HL-60/S4 treated with retinoic acid at 250 ng/mL for 4 days and 3 days (cell line): ENCODE measurements around the gene TMEM132E.

Experiments used
- in situ Hi-C: fragments of 300-500 bp; cut with MboI; formaldehyde crosslinking; loops from 2 replicates; pipeline ENCODE4 v1.7.0; 2022; ENCODE audit warnings: low sequenced_read_pairs

Gene TMEM132E

GRCh38 chr17:34656801-34657200 lies 77.4 kb downstream of the TMEM132E start:
- in situ Hi-C loops: no loop called here

DNA sequence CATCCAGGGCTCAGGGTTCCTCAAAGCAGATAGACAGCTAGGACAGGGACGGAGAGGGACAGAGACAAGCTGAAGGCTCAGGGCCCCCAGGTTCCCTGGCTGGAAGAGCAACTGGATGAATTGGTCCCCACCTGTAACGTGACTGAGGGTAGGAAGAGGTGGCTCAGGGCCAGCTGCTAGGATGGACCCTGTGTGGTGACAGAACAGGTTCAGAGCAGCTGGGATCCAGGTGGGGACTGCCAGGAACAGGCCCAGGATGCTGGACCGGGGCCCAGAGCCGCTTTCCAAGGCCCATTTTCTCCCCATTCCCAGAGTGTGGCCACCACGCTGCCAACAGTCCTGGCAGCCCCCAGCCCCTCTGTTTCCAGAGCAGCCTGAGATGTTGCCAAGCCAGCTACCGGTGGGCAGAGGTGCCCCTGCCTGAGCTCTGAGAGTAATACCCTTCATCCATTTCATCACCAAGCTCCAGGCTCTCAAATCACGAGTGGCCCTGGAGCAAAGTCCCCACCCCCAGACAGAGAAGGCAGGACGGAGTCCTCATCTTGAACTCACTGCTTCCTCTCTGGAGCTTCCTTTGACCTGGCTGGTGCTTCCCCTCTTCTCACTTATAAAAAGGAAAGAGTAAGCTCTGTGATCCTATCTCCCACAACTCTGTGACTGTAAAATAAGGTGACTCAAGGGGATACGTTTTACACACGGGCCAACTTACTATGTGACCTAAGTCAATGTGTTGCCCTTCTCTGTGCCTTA lies 79.6 kb downstream of the TMEM132E start:
- in situ Hi-C loops: no loop called here

GRCh38 chr17:34663714-34664113 lies 84.3 kb downstream of the TMEM132E start:
- in situ Hi-C loops: no loop called here

GRCh38 chr17:34665150-34665806 lies 85.9 kb downstream of the TMEM132E start:
- in situ Hi-C loops: no loop called here

DNA sequence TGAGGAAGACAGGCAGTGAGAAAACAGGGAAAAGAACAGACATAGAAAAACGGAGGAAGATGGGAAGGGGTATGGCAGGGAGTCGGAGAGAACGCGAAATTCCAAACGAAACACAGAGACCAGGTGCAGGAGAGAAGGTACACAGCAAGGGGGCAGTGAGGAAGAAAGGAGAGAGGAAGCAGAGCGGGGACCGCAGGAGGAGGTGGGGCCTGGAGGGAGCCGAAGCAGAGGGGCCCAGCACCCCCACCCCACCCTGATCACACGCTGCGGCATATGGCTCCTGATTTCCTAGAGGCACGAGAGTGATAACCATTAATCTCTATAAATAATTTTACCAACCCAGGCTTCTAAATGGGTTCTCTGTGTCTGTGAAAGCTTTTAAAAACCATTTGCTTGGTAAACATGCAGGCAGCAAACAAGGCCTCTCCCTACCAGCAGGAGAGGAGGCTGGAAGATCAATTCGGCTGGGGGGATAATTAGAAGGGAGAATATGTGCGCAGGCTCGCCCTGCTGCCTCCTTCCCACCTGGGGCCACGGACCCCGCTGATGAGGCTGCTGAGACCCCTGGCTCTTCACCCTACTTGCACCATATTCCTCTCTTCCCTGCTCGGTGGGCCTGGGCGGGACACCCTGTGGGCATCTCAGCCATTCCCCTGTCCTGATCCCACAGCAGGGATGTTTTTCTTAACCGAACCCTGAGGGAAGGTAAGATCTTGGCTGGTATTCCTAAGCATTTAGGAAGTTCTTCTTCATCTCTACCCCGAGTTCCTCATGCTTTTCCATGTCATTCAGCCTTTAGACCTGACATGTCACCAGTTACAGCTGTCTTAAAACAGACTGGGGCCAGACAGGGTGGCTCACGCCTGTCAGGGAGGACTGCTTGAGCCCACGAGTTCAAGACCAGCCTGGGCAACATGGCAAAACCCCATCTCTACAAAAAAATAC lies 86.7 kb downstream of the TMEM132E start:
- in situ Hi-C loops: no loop called here

DNA sequence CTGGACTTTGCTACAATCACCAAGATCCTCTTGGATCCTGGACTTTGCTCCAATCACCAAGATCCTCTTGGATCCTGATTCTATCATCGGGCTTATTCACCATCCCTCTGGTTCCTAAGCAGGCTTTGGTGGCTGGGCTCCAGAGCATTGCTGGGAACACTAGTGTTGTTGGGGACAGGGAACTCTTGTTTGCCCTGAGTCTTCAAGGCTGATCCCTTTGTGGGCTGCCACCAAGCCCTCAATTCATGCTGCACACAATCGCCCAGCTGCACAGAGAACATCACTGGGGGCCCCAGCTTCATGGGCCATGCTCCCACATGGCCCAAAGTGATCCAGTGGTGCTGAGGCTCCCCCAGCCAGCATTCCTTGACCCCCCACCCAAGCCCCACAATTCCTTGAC lies 88.3 kb downstream of the TMEM132E start:
- in situ Hi-C loops: no loop called here

DNA sequence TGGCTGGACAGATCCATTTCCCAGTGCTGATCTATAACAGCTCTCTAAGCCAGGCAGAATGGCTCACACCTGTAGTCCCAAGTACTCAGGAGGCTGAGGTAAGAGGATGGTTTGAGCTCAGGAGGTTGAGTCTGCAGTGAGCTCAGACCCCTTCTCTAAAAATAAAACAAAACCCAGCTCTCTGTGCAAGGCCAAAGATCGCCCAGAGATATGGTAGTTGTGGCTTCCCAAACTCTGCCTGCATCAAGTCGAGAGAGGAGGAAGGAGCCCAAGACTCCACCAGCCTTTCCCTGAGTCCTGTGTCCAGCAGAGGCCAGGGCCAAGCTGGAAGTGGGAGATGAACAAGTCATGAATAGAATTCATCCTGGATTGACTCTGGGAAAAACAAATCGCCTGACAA lies 88.8 kb downstream of the TMEM132E start:
- in situ Hi-C loops: no loop called here

- in situ Hi-C loops: no loop called here
Observed at GRCh38 chr17:34669511-34669910, 90.1 kb downstream of the TMEM132E start.

DNA sequence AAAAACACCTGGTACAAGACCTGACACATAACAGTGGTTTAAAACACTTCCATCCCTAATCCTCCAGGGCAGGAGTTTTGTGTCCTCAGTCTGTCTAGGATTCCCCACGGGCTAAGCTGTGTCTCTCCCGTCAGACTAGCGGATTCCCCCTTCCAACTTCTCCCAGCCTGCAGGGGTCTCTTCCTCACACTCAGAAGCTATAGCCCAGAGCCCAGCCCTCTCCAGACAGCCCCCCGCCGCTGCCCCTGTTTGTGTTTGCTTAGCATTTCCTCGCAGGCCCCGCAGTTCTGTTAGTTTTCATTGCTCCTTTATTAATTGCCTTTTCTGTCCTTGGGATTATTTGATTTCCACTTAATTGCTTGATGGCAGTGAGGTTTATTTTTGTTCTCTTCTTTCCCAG lies 91.2 kb downstream of the TMEM132E start:
- in situ Hi-C loops: no loop called here

DNA sequence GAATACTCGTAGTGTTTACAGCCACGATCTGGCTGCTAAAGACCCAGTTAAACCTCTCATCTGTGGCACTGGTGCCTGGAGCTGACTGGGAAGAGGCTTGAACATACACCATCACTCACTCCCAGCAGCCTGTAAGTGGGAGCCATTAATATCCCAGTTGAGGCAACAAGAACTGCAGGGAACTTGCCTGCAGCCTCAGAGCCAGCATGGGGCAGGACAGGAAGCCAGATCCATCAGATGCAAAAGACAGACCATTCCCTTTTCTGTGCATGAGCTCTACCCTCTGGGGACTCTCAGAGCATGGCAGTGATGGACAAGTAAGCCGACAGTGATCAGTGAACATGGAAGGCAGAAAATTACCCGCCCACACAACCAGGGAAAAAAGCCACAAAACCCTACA lies 91.8 kb downstream of the TMEM132E start:
- in situ Hi-C loops: no loop called here

DNA sequence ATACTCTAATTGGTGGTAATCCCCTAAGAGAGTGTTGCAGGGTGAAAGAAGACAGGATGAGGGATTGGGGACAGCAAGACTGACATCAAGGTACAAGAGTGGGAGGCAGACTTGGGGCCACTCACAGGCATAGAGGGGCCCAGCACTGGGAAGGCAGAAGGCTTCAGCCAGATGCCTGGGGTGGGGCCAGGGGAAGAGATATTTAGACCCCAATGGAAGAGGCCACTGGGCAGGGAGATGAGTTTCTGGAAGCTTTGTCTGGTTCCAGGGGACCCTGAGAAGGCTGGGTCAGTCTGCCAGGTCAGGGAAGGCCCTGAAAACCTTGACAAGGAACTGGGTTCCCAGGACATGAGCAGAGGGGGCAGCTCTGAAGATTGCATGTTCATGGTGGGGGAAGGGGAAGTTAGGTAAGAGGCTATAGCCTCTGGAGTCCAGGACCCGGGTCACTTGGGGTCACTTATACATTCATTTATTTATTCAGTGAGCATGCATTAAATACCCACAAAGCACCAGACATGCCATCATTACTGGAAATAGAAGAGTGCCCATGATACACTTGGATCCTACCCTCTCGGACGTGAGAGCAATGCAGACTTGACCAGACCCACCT lies 92.9 kb downstream of the TMEM132E start:
- in situ Hi-C loops: no loop called here

- in situ Hi-C loops: no loop called here
Observed at GRCh38 chr17:34673516-34673915, 94.1 kb downstream of the TMEM132E start.

GRCh38 chr17:34673995-34674890 lies 94.9 kb downstream of the TMEM132E start:
- in situ Hi-C loops: no loop called here

DNA sequence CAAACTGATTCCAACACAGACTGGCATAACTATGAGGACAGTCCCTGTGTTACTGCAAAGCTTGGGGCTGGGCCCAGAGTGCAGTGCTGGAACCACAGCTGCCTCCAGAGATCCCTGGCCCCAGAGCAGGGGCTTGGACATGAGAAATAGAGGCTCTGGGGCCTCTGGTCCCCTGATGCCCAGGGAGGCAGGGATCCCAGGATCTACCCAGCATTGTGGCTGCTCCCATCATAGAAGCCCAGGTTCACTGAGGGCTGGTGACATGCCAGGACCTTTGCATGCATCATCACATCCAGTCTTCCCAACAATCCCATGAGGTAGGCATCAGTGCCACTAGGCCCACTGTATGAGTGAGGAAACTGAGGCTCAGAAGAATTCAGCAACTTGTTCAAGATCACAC lies 95.8 kb downstream of the TMEM132E start:
- in situ Hi-C loops: no loop called here

- in situ Hi-C loops: no loop called here
Observed at GRCh38 chr17:34675605-34676004, 96.2 kb downstream of the TMEM132E start.

GRCh38 chr17:34680151-34680550 lies 100.8 kb downstream of the TMEM132E start:
- in situ Hi-C loops: no loop called here

DNA sequence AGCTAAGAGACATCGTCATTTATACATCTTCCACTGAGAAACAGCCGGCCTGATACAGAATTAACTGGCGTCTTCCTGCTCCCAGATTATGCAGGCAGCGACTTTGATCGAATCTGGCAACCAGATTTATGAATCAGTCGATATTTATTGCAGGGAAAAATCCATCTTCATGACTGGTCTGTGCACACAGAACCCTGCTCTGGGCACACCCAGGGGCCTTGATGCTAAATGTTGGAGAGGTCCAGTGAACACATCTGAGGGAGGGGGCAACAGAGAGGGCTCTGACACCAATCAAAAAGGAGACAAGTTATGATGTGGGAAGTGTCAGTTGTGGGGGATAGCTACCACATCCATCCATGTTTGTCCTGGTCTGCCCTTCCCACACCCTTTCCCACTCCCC lies 102.9 kb downstream of the TMEM132E start:
- in situ Hi-C loops: no loop called here

DNA sequence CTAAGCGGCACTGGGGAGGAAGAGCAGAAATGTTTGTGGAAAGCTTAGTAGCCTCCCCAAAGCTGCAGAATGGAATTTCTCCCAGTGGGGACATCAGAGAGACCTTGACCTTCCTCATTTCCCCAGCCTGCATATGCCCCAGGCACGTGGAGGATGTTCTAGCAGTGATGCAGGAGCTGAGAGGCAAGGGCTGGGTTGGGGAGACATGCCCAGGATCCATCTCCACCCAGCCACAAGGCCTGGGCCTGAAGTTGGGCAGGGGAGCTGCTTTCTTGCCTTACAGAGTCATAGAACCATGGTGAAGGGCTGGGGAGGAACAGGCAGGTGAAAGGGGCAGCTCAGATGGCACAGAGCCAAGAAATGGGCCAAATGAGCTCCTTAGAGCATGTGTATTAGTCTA lies 104.0 kb downstream of the TMEM132E start:
- in situ Hi-C loops: no loop called here
